CD4-positive, alpha-beta memory T cell (primary cell): Measurements from ENCODE around the gene PKP3. TPM values are rescaled to one million over a fixed set of nuclear protein-coding genes. Genes with fewer than 3 reads are reported as not detected.
A peak's percentile ranks its signal among the peaks of the same experiment; 100 is the strongest.
"Not testable (repeated sequence)": the region's sequence is repeated elsewhere in the genome, so short reads cannot be mapped to it uniquely, and the experiment has no call there.

Source experiments
- CTCF ChIA-PET: fragments of 350-600 bp; sonication (Branson Sonifier 250); formaldehyde crosslinking; loops from one replicate; lab custom pipeline; 2021; ENCODE audit warnings: inconsistent platforms; ENCODE audit not compliant: partially characterized antibody; lab: Charles Lee
- POLR2A ChIA-PET: fragments of 350-600 bp; sonication (Branson Sonifier 250); formaldehyde crosslinking; loops from one replicate; lab custom pipeline; 2021; ENCODE audit not compliant: partially characterized antibody; lab: Charles Lee
- DNase-seq, 5 donors: peaks; one replicate each; pipeline versions ENCODE4 v3.0.0 to v3.0.0-alpha.2; 2020 to 2022; ENCODE audit warnings: mixed read lengths in 1 of 5
- H3K27ac ChIP-seq: one replicate; pipeline ENCODE4 v1.7.0; 2013; ENCODE audit warnings: low read depth, low read length
- H3K27me3 ChIP-seq: 2 replicates; pipeline ENCODE4 v1.7.0; 2013; ENCODE audit warnings: mild to moderate bottlenecking, low read length, moderate library complexity; ENCODE audit not compliant: insufficient read depth
- H3K36me3 ChIP-seq: 2 replicates; pipeline ENCODE4 v1.7.0; 2013; ENCODE audit warnings: mild to moderate bottlenecking, low read length, moderate library complexity; ENCODE audit not compliant: insufficient read depth
- H3K4me1 ChIP-seq: 2 replicates; pipeline ENCODE4 v1.7.0; 2013; ENCODE audit warnings: mild to moderate bottlenecking, low read length, moderate library complexity; ENCODE audit not compliant: insufficient read depth
- H3K4me3 ChIP-seq, 2 donors: one replicate each; pipeline ENCODE4 v1.7.0; 2013; ENCODE audit warnings: low read length in 2 of 2, mild to moderate bottlenecking in 1 of 2
- H3K9me3 ChIP-seq, 2 donors: one replicate each; pipeline ENCODE4 v1.7.0; 2013; ENCODE audit warnings: low read length in 2 of 2, control low read depth in 1 of 2; ENCODE audit not compliant: control insufficient read depth in 1 of 2
- H3K27ac Mint-ChIP-seq, 7 donors: one replicate each; pipeline ENCODE4 v1.8.0; 2020 to 2021; ENCODE audit warnings: mixed read lengths in 7 of 7, mild to moderate bottlenecking in 6 of 7, inconsistent platforms in 3 of 7, moderate library complexity in 3 of 7
- H3K27me3 Mint-ChIP-seq, 2 donors: one replicate each; pipeline ENCODE4 v1.8.0; 2020 to 2021; ENCODE audit warnings: mixed read lengths in 2 of 2
- H3K36me3 Mint-ChIP-seq, 2 donors: one replicate each; pipeline ENCODE4 v1.8.0; 2020 to 2021; ENCODE audit warnings: mixed read lengths in 2 of 2, inconsistent platforms in 1 of 2, mild to moderate bottlenecking in 1 of 2
- H3K4me1 Mint-ChIP-seq, 4 donors: one replicate each; pipeline ENCODE4 v1.8.0; 2020 to 2021; ENCODE audit warnings: mixed read lengths in 4 of 4, mild to moderate bottlenecking in 1 of 4
- H3K4me3 Mint-ChIP-seq, 8 donors: one replicate each; pipeline ENCODE4 v1.8.0; 2020 to 2021; ENCODE audit warnings: mixed read lengths in 8 of 8, mild to moderate bottlenecking in 7 of 8, moderate library complexity in 6 of 8, inconsistent platforms in 3 of 8
- H3K9me3 Mint-ChIP-seq, 8 donors: one replicate each; pipeline ENCODE4 v1.8.0; 2020 to 2021; ENCODE audit warnings: mixed read lengths in 8 of 8, mild to moderate bottlenecking in 5 of 8, inconsistent platforms in 3 of 8, moderate library complexity in 1 of 8
- intact Hi-C: fragments of 100-400 bp; cut with micrococcal nuclease; formaldehyde crosslinking; loops from one replicate; pipeline ENCODE4 v1.15.1; 2023
- polyA plus RNA-seq, 2 donors: library from polyadenylated mRNA; unstranded; fragments of 300-500 nt; fragmentation: Illumina TruSeq; gene quantifications; one replicate each; pipeline ENCODE4 v1.2.3, GENCODE V29; 2021
- total RNA-seq, 2 experiments: library from RNA; stranded (reverse); gene quantifications; one replicate each; pipeline ENCODE4 v1.2.3, GENCODE V29; 2021

Gene PKP3
- total and polyA plus RNA-seq, 4 experiments from 2014 or later = 0.14 TPM; not detected in 3

DNA sequence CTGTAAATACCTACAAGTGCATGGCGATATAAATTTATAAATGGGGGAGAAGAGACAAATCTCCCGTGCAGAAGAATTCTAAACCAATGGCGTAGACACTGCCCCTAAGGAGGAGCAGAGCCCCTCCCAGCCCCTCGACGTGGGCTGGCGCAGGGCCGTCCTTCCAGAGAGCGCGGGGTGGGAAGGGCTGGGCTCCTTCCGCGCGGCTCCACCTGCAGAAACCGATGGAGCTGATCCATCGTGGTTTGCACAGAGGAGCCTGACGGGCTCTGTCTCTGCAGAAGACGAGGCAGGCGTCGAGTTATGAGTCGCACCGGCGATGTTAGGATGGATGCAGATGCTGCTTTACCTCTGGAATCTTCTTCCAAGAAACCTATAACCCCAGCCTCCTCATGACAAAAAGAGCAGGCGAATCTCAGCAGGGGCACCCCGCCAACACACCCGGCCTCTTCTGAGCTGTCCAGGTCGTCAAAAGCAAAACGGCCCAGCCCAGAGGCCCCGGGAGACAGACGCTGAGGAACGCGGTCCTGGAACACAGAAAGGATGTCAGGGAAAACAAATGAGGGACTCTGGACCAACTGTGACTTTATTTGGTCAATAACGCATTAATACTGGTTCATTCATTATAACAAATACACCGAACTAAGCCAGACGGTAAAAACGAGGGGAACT is 35.7 kb upstream of the PKP3 start:
- Histone ChIP-seq H3K27ac (no peak overlapping the region), H3K9me3 (peaks cover 0 to 7% of the 10 kb centered on the region in 2 donors), H3K36me3 (no peaks in the 10 kb centered on the region), H3K4me1 (peaks cover 15% of the 10 kb centered on the region), H3K4me3 (no peak overlapping the region), H3K27me3 (no peaks in the 10 kb centered on the region)
- Mint-ChIP-seq H3K9me3 (peaks cover 0 to 6% (median 2%) of the 10 kb centered on the region in 8 donors), H3K36me3 (peaks cover 0 to 5% of the 10 kb centered on the region in 2 donors), H3K27me3 (no peaks in the 10 kb centered on the region), H3K27ac (peak overlapping the region in 1 of 7 donors; percentile 49), H3K4me3 (no peak overlapping the region), H3K4me1 (peaks cover 7 to 29% (median 19%) of the 10 kb centered on the region in 4 donors)
- intact Hi-C loops = no loop called here
- ChIA-PET CTCF (interaction anchor here (1.0 to 1.8 kb wide), 3 partner anchors 41 to 107 kb away, joined by 3 to 7 read pairs (median 4); no protein-coding TSS in a partner anchor), POLR2A (interaction anchor here (0.6 to 2.2 kb wide), 6 partner anchors 43 to 159 kb away, joined by 3 to 9 read pairs (median 4); no protein-coding TSS in a partner anchor)
- no peak for DNase-seq

GRCh38 chr11:359181-359714 is 34.8 kb upstream of the PKP3 start:
- no peak overlapping the region for H3K4me3 ChIP-seq
- H3K36me3 ChIP-seq = no peaks in the 10 kb centered on the region
- H3K27ac Mint-ChIP-seq = peak overlapping the region in 2 of 7 donors; percentile 65 to 72
- no peaks in the 10 kb centered on the region for H3K27me3 Mint-ChIP-seq
- no peaks in the 10 kb centered on the region for H3K27me3 ChIP-seq
- peaks cover 0 to 6% (median under 1%) of the 10 kb centered on the region in 8 donors for H3K9me3 Mint-ChIP-seq
- H3K4me3 Mint-ChIP-seq = peak overlapping the region in 1 of 8 donors; percentile 18
- H3K27ac ChIP-seq = no peak overlapping the region
- peak in 4 of 5 donors; percentile 20 to 65 (median 30) for DNase-seq
- H3K36me3 Mint-ChIP-seq = peaks cover 0 to 5% of the 10 kb centered on the region in 2 donors
- H3K4me1 ChIP-seq = peaks cover 19% of the 10 kb centered on the region
- CTCF ChIA-PET = interaction anchor here (0.9 to 1.8 kb wide), 3 partner anchors 54 to 108 kb away, joined by 4 to 7 read pairs (median 5); no protein-coding TSS in a partner anchor
- H3K4me1 Mint-ChIP-seq = peaks cover 4 to 19% (median 14%) of the 10 kb centered on the region in 4 donors
- intact Hi-C loops = no loop called here
- POLR2A ChIA-PET = interaction anchor here (0.6 to 2.2 kb wide), 9 partner anchors 9 to 159 kb away, joined by 3 to 9 read pairs (median 3); no protein-coding TSS in a partner anchor
- H3K9me3 ChIP-seq = peaks cover 0 to 7% of the 10 kb centered on the region in 2 donors

DNA sequence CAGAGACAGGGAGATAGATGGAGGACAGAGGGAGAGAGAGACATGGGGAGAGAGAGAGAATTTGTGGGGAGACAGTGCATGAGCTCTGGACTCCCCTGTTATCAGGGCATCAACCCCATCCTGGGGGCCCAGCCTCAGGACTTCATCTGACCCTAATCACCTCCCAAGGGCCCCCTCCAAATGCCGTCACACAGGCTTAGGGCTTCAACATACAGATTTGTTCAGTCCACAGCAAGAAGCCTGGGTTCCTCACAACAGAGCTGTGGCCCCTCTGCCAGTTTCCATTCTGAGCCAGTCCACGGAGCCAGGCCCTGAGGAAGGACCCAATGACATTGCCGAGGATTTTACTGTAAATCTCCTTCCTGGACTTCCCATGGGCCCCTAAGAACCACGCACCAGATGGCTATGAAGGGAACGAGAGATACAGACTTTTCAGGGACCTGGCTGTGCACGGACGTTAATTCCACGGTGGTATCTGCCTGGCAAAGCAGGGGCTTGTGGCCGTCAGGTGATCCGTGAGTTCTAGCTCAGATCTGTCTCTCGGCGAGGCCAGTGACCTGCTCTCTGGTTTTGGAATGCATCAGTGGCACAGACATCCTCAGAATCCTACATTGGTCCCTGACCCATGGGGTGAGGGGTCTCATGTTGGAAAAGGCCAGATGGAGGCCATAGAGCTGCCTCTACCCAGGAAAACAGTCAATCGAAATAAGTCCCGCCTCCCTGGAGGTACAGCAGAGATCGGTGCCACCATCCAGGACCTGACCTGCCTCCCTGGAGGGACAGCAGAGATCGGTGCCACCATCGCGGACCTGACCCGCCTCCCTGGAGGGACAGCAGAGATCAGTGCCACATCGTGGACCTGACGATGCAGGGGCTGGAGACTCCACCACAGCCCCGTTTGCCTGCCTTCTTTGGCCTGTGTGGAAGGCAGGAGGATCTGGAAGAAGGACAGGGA is 33.4 kb upstream of the PKP3 start:
- no peak overlapping the region for H3K27ac ChIP-seq
- peaks cover 12% of the 10 kb centered on the region for H3K4me1 ChIP-seq
- peaks cover 0 to 6% (median 2%) of the 10 kb centered on the region in 8 donors for H3K9me3 Mint-ChIP-seq
- H3K36me3 ChIP-seq = no peaks in the 10 kb centered on the region
- H3K9me3 ChIP-seq = peaks cover 0 to 7% of the 10 kb centered on the region in 2 donors
- H3K27ac Mint-ChIP-seq = peak overlapping the region in 1 of 7 donors; percentile 29
- H3K4me1 Mint-ChIP-seq = peaks cover 2 to 14% (median 9%) of the 10 kb centered on the region in 4 donors
- DNase-seq = no peak
- ChIA-PET POLR2A (interaction anchor here (1.0 to 4.8 kb wide), 4 partner anchors 44 to 110 kb away, joined by 3 to 25 read pairs (median 4); no protein-coding TSS in a partner anchor), CTCF (interaction anchor here (0.5 to 5.4 kb wide), 7 partner anchors 44 to 111 kb away, joined by 3 to 34 read pairs (median 4); partner anchors contain the start of gene PTDSS2)
- H3K36me3 Mint-ChIP-seq = no peaks in the 10 kb centered on the region
- H3K27me3 ChIP-seq = no peaks in the 10 kb centered on the region
- no peak overlapping the region for H3K4me3 ChIP-seq
- intact Hi-C loops = no loop called here
- H3K4me3 Mint-ChIP-seq = no peak overlapping the region
- no peaks in the 10 kb centered on the region for H3K27me3 Mint-ChIP-seq

GRCh38 chr11:362642-363442 is 31.2 kb upstream of the PKP3 start:
- no peak overlapping the region for H3K4me3 Mint-ChIP-seq
- ChIA-PET POLR2A (interaction anchor here (0.8 to 4.8 kb wide), 4 partner anchors 54 to 156 kb away, joined by 3 to 25 read pairs (median 6); partner anchors contain the start of genes BET1L and RIC8A), CTCF (interaction anchor here (0.7 to 5.4 kb wide), 13 partner anchors 14 to 113 kb away, joined by 3 to 67 read pairs (median 6); partner anchors contain the start of genes IFITM2 and PTDSS2)
- H3K27me3 Mint-ChIP-seq = peaks cover 13 to 15% of the 10 kb centered on the region in 2 donors
- Histone ChIP-seq H3K4me3 (no peak overlapping the region), H3K9me3 (peaks cover 0 to 7% of the 10 kb centered on the region in 2 donors), H3K4me1 (peaks cover 9% of the 10 kb centered on the region), H3K27ac (no peak overlapping the region), H3K36me3 (no peaks in the 10 kb centered on the region), H3K27me3 (peaks cover 14% of the 10 kb centered on the region)
- peaks cover 0 to 6% (median 2%) of the 10 kb centered on the region in 8 donors for H3K9me3 Mint-ChIP-seq
- DNase-seq = no peak
- H3K27ac Mint-ChIP-seq = peak overlapping the region in 1 of 7 donors; percentile 8
- H3K36me3 Mint-ChIP-seq = peaks cover 0 to 5% of the 10 kb centered on the region in 2 donors
- H3K4me1 Mint-ChIP-seq = peaks cover 2 to 15% (median 13%) of the 10 kb centered on the region in 4 donors
- intact Hi-C loops = no loop called here

DNA sequence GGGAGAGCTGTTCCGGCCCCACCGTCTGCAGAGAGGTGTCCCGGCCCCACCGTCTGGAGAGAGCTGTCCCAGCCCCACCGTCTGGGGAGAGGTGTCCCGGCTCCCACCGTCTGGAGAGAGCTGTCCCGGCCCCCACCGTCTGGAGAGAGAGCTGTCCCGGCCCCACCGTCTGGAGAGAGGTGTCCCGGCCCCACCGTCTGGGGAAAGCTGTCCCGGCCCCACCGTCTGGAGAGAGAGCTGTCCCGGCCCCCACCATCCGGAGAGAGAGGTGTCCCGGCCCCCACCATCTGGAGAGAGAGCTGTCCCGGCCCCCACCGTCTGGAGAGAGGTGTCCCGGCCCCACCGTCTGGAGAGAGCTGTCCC is 30.6 kb upstream of the PKP3 start:
- Histone ChIP-seq H3K4me1 (peaks cover 14% of the 10 kb centered on the region), H3K27me3 (peaks cover 19% of the 10 kb centered on the region)
- Mint-ChIP-seq H3K27me3 (peaks cover 18% of the 10 kb centered on the region in 2 donors), H3K4me1 (peaks cover 5 to 20% (median 17%) of the 10 kb centered on the region in 4 donors)
- DNase-seq, H3K4me3 Mint-ChIP-seq, intact Hi-C loops, H3K36me3 Mint-ChIP-seq, H3K27ac Mint-ChIP-seq, H3K9me3 ChIP-seq, H3K9me3 Mint-ChIP-seq, H3K36me3 ChIP-seq, H3K27ac ChIP-seq, H3K4me3 ChIP-seq: not testable (repeated sequence)
- ChIA-PET POLR2A (interaction anchor here (0.8 to 4.8 kb wide), 6 partner anchors 48 to 156 kb away, joined by 3 to 25 read pairs (median 8); partner anchors contain the start of genes BET1L, PGGHG and RIC8A), CTCF (interaction anchor here (0.7 to 5.4 kb wide), 15 partner anchors 8 to 133 kb away, joined by 3 to 67 read pairs (median 6); partner anchors contain the start of genes IFITM2, PTDSS2 and SIGIRR)
